ENCODE results near the gene ZSCAN29.

- TF ChIP-seq CTCF (IDR thresholded peaks at IDR 0.05) (no peak), POLR2A (IDR thresholded peaks at IDR 0.05) (no peak)
Measured at GRCh38 chr15:43403616-43404015, 32.8 kb upstream of the ZSCAN29 start.
